Right renal pelvis (tissue), 4 donors: ENCODE measurements around the gene LPAR6. TPM values are rescaled to one million over a fixed set of nuclear protein-coding genes. Genes with fewer than 3 reads are reported as not detected.

Source experiments
- DNase-seq, 4 donors: peaks; one replicate each; pipeline ENCODE4 v3.0.0-alpha.2; 2013; ENCODE audit warnings: low read depth in 4 of 4, low spot score in 3 of 4, missing footprints in 1 of 4
- polyA plus RNA-seq, 4 donors: library from polyadenylated mRNA; unstranded; fragments of 120-200 nt; gene quantifications; one replicate each; pipeline ENCODE4 v1.2.1, GENCODE V29; 2013; ENCODE audit not compliant: insufficient read length in 4 of 4

Gene LPAR6
- polyA plus RNA-seq, 4 donors = 40.4 to 56.7 (median 51.1) TPM

- DNase-seq = no peak
Observed at GRCh38 chr13:48380581-48380980, 32.3 kb downstream of the LPAR6 start.

- DNase-seq = no peak
Observed at GRCh38 chr13:48377857-48378256, 35.1 kb downstream of the LPAR6 start.

- DNase-seq = no peak
Observed at GRCh38 chr13:48370815-48371214, 42.1 kb downstream of the LPAR6 start.

- no peak for DNase-seq
Observed at GRCh38 chr13:48369988-48370387, 42.9 kb downstream of the LPAR6 start.

Other genes with a start within 250 kb of the LPAR6 start
- 1,000 to 10,000 TPM; 1,615 to 2,127 (median 1,986) TPM for gene ITM2B, start 179.9 kb downstream of the LPAR6 start, polyA plus RNA-seq
- gene RB1, start 109.4 kb downstream of the LPAR6 start, polyA plus RNA-seq = 10 to 100 TPM; 43.0 to 54.7 (median 52.6) TPM
- gene RCBTB2, start 120.0 kb upstream of the LPAR6 start, polyA plus RNA-seq = 10 to 100 TPM; 51.6 to 65.1 (median 61.1) TPM
- gene CYSLTR2, start 240.8 kb upstream of the LPAR6 start, polyA plus RNA-seq = under 1 TPM; 0.46 to 0.66 (median 0.53) TPM